Measurements from ENCODE around the gene UNC93B1. TPM values are rescaled to one million over a fixed set of nuclear protein-coding genes. Genes with fewer than 3 reads are reported as not detected.
"Not testable (repeated sequence)": the region's sequence is repeated elsewhere in the genome, so short reads cannot be mapped to it uniquely, and the experiment has no call there.

Gene UNC93B1
- total and polyA plus RNA-seq, 2 of the 8 experiments (the other 6 are each of a cell fraction or from before 2014, with no cell fraction given), result 18.9 to 34.3 TPM

DNA sequence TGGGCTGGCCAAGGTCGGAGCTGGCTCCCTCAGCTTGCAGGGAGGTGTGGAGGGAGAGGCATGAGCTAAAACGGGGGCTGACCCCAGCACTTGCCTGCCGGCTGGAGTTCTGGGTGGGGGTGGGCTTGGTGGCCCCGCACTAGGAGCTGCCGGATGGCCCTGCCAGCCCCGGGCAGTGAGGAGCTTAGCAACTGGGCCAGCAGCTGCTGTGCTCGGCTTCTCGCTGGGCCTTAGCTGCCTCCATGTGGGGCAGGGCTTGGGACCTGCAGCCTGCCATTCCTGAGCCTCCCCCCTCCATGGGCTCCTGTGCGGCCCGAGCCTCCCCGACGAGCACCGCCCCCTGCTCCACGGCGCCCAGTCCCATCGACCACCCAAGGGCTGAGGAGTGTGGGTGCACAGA is 40.7 kb downstream of the UNC93B1 start:
- 85% methylated on average over 8 of the region's 16 CpGs; no CpG with 5 or more reads in 1 of the 2 experiments for WGBS, 2 experiments (ENCODE audit: extremely low coverage in 1 of 2, insufficient coverage in 1 of 2, insufficient read length in 1 of 2, insufficient replicate concordance in 2 of 2, low coverage in 1 of 2, low lambda C conversion rate in 2 of 2, missing lambda C conversion rate in 1 of 2)
- H2BK12ac ChIP-seq (ENCODE audit: low read depth, low read length); H4K8ac ChIP-seq (ENCODE audit: extremely low read depth, insufficient read depth, low read length); FAIRE-seq; H2AFZ ChIP-seq (ENCODE audit: low read length); H3K36me3 ChIP-seq (ENCODE audit: control insufficient read depth in 2 of 4, insufficient read depth in 4 of 4, low read length in 3 of 4); H2BK120ac ChIP-seq (replicated peaks; ENCODE audit: low read depth, low read length); H3K9ac ChIP-seq (replicated peaks in 1 of 4; ENCODE audit: extremely low read depth in 1 of 4, low read depth in 3 of 4, low read length in 3 of 4); H4K20me1 ChIP-seq (replicated peaks in 1 of 2; ENCODE audit: control insufficient read depth in 1 of 2, insufficient read depth in 2 of 2, low read length in 2 of 2); H3K9me3 ChIP-seq (ENCODE audit: insufficient read depth in 2 of 2, low read depth in 1 of 2, low read length in 1 of 2); H3K23me2 ChIP-seq (ENCODE audit: low read depth, low read length); H3K79me2 ChIP-seq (ENCODE audit: control insufficient read depth in 1 of 2, insufficient read depth in 2 of 2, low read length in 2 of 2); H3K4me1 ChIP-seq (replicated peaks in 1 of 4; ENCODE audit: control insufficient read depth in 3 of 4, insufficient read depth in 4 of 4, low read length in 3 of 4); H3K4me3 ChIP-seq (ENCODE audit: extremely low read depth in 1 of 4, insufficient read depth in 2 of 4, low read depth in 3 of 4, low read length in 4 of 4); H3K56ac ChIP-seq (replicated peaks; ENCODE audit: insufficient read length, low read depth, low read length); H4K5ac ChIP-seq (ENCODE audit: insufficient read length, low read depth, low read length); H3K4me2 ChIP-seq (ENCODE audit: insufficient read depth in 1 of 2, low read depth in 2 of 2, low read length in 2 of 2); H3K18ac ChIP-seq (ENCODE audit: extremely low read depth, low read length); POLR2A ChIA-PET (ENCODE audit: partially characterized antibody); H2BK15ac ChIP-seq (ENCODE audit: low read length); H3K23ac ChIP-seq (ENCODE audit: insufficient read length); H3K27me3 ChIP-seq (replicated peaks in 1 of 4; ENCODE audit: control insufficient read depth in 3 of 4, extremely low read depth in 1 of 4, insufficient read depth in 3 of 4, low read length in 3 of 4); H3K4ac ChIP-seq (replicated peaks; ENCODE audit: insufficient read length, low read depth, low read length); H3K27ac ChIP-seq (ENCODE audit: low read depth, low read length); H2AK5ac ChIP-seq (ENCODE audit: low read depth, low read length); DNase-seq (ENCODE audit: low read depth in 1 of 2, low spot score in 2 of 2); H3K79me1 ChIP-seq (ENCODE audit: low read depth, low read length); H4K91ac ChIP-seq (replicated peaks; ENCODE audit: insufficient read length, low read length); H2BK20ac ChIP-seq (ENCODE audit: low read length); H3K14ac ChIP-seq (ENCODE audit: insufficient read length); H2BK5ac ChIP-seq (ENCODE audit: low read depth, low read length): not testable (repeated sequence)
- CTCF ChIA-PET (ENCODE audit: partially characterized antibody), result interaction anchor here (0.5 to 1.5 kb wide), 5 partner anchors 16 to 278 kb away, joined by 3 to 4 read pairs (median 3); no protein-coding TSS in a partner anchor

DNA sequence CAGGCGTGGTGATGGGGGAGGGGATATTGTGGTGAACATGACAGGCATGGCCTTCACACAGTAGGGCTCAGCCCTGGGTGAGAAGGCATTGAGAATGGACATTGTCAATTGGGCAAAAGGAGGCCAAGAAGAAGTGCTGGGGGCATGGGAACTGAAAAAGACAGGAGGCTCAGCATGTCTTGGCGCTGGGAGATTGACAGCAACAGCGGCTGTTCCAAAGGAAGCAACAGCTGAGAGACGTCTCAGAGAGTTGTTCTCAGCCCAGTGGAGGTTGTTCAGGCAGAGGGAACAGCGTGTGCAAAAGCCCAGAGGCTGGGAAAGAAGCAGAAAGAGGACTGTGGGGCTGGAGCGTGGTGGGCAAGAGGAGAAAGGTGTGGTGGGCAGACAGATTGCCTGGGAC is 47.7 kb downstream of the UNC93B1 start:
- H3K4ac ChIP-seq (replicated peaks; ENCODE audit: insufficient read length, low read depth, low read length); H2AFZ ChIP-seq (ENCODE audit: low read length); H3K23me2 ChIP-seq (ENCODE audit: low read depth, low read length); H2BK15ac ChIP-seq (ENCODE audit: low read length); H3K4me2 ChIP-seq (ENCODE audit: insufficient read depth in 1 of 2, low read depth in 2 of 2, low read length in 2 of 2); H3K9me3 ChIP-seq (ENCODE audit: insufficient read depth in 2 of 2, low read depth in 1 of 2, low read length in 1 of 2); H4K5ac ChIP-seq (ENCODE audit: insufficient read length, low read depth, low read length); H3K4me1 ChIP-seq (replicated peaks in 1 of 4; ENCODE audit: control insufficient read depth in 3 of 4, insufficient read depth in 4 of 4, low read length in 3 of 4); H3K23ac ChIP-seq (ENCODE audit: insufficient read length); H4K8ac ChIP-seq (ENCODE audit: extremely low read depth, insufficient read depth, low read length); H3K79me2 ChIP-seq (ENCODE audit: control insufficient read depth in 1 of 2, insufficient read depth in 2 of 2, low read length in 2 of 2); H3K14ac ChIP-seq (ENCODE audit: insufficient read length); FAIRE-seq; H4K91ac ChIP-seq (replicated peaks; ENCODE audit: insufficient read length, low read length); H2AK5ac ChIP-seq (ENCODE audit: low read depth, low read length); H2BK12ac ChIP-seq (ENCODE audit: low read depth, low read length); H3K79me1 ChIP-seq (ENCODE audit: low read depth, low read length); DNase-seq (ENCODE audit: low read depth in 1 of 2, low spot score in 2 of 2); H2BK5ac ChIP-seq (ENCODE audit: low read depth, low read length); H3K27ac ChIP-seq (ENCODE audit: low read depth, low read length); H3K9ac ChIP-seq (replicated peaks in 1 of 4; ENCODE audit: extremely low read depth in 1 of 4, low read depth in 3 of 4, low read length in 3 of 4); H3K56ac ChIP-seq (replicated peaks; ENCODE audit: insufficient read length, low read depth, low read length); H2BK120ac ChIP-seq (replicated peaks; ENCODE audit: low read depth, low read length); H3K18ac ChIP-seq (ENCODE audit: extremely low read depth, low read length); H3K4me3 ChIP-seq (ENCODE audit: extremely low read depth in 1 of 4, insufficient read depth in 2 of 4, low read depth in 3 of 4, low read length in 4 of 4); H2BK20ac ChIP-seq (ENCODE audit: low read length); H4K20me1 ChIP-seq (replicated peaks in 1 of 2; ENCODE audit: control insufficient read depth in 1 of 2, insufficient read depth in 2 of 2, low read length in 2 of 2); H3K36me3 ChIP-seq (ENCODE audit: control insufficient read depth in 2 of 4, insufficient read depth in 4 of 4, low read length in 3 of 4); POLR2A ChIA-PET (ENCODE audit: partially characterized antibody): not testable (repeated sequence)
- WGBS, 2 experiments (ENCODE audit: extremely low coverage in 1 of 2, insufficient coverage in 1 of 2, insufficient read length in 1 of 2, insufficient replicate concordance in 2 of 2, low coverage in 1 of 2, low lambda C conversion rate in 2 of 2, missing lambda C conversion rate in 1 of 2), result 70% methylated on average over 6 of the region's 6 CpGs; no CpG with 5 or more reads in 1 of the 2 experiments
- CTCF ChIA-PET (ENCODE audit: partially characterized antibody), result interaction anchor here (0.6 to 2.3 kb wide), 17 partner anchors 9 to 253 kb away, joined by 3 to 14 read pairs (median 4); no protein-coding TSS in a partner anchor
- H3K27me3 ChIP-seq (replicated peaks in 1 of 4; ENCODE audit: control insufficient read depth in 3 of 4, extremely low read depth in 1 of 4, insufficient read depth in 3 of 4, low read length in 3 of 4), result peaks cover 0 to 11% (median 4%) of the 10 kb centered on the region in 4 experiments; a peak in 4 of 7 replicates

Measured in H1 (cell line).